ENCODE data around the gene SPNS2.

SPNS2 gene

GRCh38 chr17:4520060-4520893 is 21.6 kb downstream of the SPNS2 start:
- DNase-seq (ENCODE audit: low spot score): no peak

GRCh38 chr17:4520894-4521600 is 22.4 kb downstream of the SPNS2 start:
- no peak for DNase-seq (ENCODE audit: low spot score)

GRCh38 chr17:4522661-4523060 is 24.0 kb downstream of the SPNS2 start:
- DNase-seq (ENCODE audit: low spot score): no peak

- DNase-seq (ENCODE audit: low spot score): no peak
These were observed 25.3 kb downstream of the SPNS2 start for GRCh38 chr17:4523946-4524345.

GRCh38 chr17:4525691-4526397 is 27.2 kb downstream of the SPNS2 start:
- no peak for DNase-seq (ENCODE audit: low spot score)

- no peak for DNase-seq (ENCODE audit: low spot score)
These were observed 28.5 kb downstream of the SPNS2 start for GRCh38 chr17:4527134-4527533.

GRCh38 chr17:4527566-4528125 is 29.0 kb downstream of the SPNS2 start:
- no peak for DNase-seq (ENCODE audit: low spot score)

- DNase-seq (ENCODE audit: low spot score): no peak
These were observed 31.0 kb downstream of the SPNS2 start for GRCh38 chr17:4529533-4530152.

GRCh38 chr17:4530799-4531730 is 32.4 kb downstream of the SPNS2 start:
- no peak for DNase-seq (ENCODE audit: low spot score)

- DNase-seq (ENCODE audit: low spot score): no peak
These were observed 33.5 kb downstream of the SPNS2 start for GRCh38 chr17:4531988-4532736.

GRCh38 chr17:4532860-4533522 is 34.3 kb downstream of the SPNS2 start:
- DNase-seq (ENCODE audit: low spot score): no peak

GRCh38 chr17:4533523-4534504 is 35.1 kb downstream of the SPNS2 start:
- no peak for DNase-seq (ENCODE audit: low spot score)

GRCh38 chr17:4534515-4534914 is 35.8 kb downstream of the SPNS2 start:
- no peak for DNase-seq (ENCODE audit: low spot score)

- DNase-seq (ENCODE audit: low spot score): no peak
These were observed 36.4 kb downstream of the SPNS2 start for GRCh38 chr17:4534928-4535666.

GRCh38 chr17:4535667-4536258 is 37.1 kb downstream of the SPNS2 start:
- DNase-seq (ENCODE audit: low spot score): no peak

GRCh38 chr17:4536259-4536741 is 37.6 kb downstream of the SPNS2 start:
- DNase-seq (ENCODE audit: low spot score): no peak
